MG63 (cell line): ENCODE measurements around the gene GAPDHS. TPM values are rescaled to one million over a fixed set of nuclear protein-coding genes. Genes with fewer than 3 reads are reported as not detected.

Experiments used
- DNase-seq: peaks from one replicate; pipeline ENCODE4 v3.0.0-alpha.2; 2020
- H3K27me3 ChIP-seq: fragments of 250-450 bp; sonication (Bioruptor Pico); 2 replicates; pipeline ENCODE4 v1.5.1; 2020; ENCODE audit warnings: mild to moderate bottlenecking, moderate library complexity
- H3K36me3 ChIP-seq: fragments of 250-450 bp; sonication (Bioruptor Pico); 2 replicates; pipeline ENCODE4 v1.5.1; 2020; ENCODE audit warnings: mild to moderate bottlenecking, moderate library complexity
- H3K4me3 ChIP-seq: fragments of 250-450 bp; sonication (Bioruptor Pico); 2 replicates; pipeline ENCODE4 v1.5.1; 2020; ENCODE audit warnings: mild to moderate bottlenecking, moderate library complexity
- H3K9me3 ChIP-seq: fragments of 250-450 bp; sonication (Bioruptor Pico); 2 replicates; pipeline ENCODE4 v1.5.1; 2020; ENCODE audit warnings: mild to moderate bottlenecking, moderate library complexity
- total RNA-seq: library from RNA; depleted of rRNA; stranded (reverse); fragments of >200 nt; shearing (Covaris generic); gene quantifications from 2 replicates; pipeline ENCODE4 v1.2.3, GENCODE V29; 2014; ENCODE audit warnings: low replicate concordance; rRNA removed

The GAPDHS gene
- total RNA-seq, 1 experiment from 2014 or later: not detected

GRCh38 chr19:35585848-35586247, 52.6 kb downstream of the GAPDHS start, which contains the start of gene PMIS2:
TSS of gene PMIS2 (plus strand) at chr19:35586173. CDS start at chr19:35586260, 87 bp downstream.
- no peaks in the 10 kb centered on the region for H3K36me3 ChIP-seq
- H3K4me3 ChIP-seq: no peak within 1 kb of the TSS
- peak; percentile 32 for DNase-seq
- peaks cover 5% of the 10 kb centered on the region; the same call in 1 of the 2 replicates for H3K9me3 ChIP-seq
- H3K27me3 ChIP-seq: peaks cover 20% of the 10 kb centered on the region

GRCh38 chr19:35587321-35587720, 54.1 kb downstream of the GAPDHS start:
- Histone ChIP-seq H3K9me3 (peaks cover 5% of the 10 kb centered on the region), H3K27me3 (peaks cover 20% of the 10 kb centered on the region), H3K4me3 (no peak overlapping the region), H3K36me3 (no peaks in the 10 kb centered on the region)
- DNase-seq: no peak

- no peak for DNase-seq
- peaks cover 3% of the 10 kb centered on the region for H3K9me3 ChIP-seq
- no peaks in the 10 kb centered on the region for H3K36me3 ChIP-seq
- H3K27me3 ChIP-seq: no peaks in the 10 kb centered on the region; the same call in none of the 2 replicates
- no peak overlapping the region for H3K4me3 ChIP-seq
These were observed 57.6 kb downstream of the GAPDHS start for GRCh38 chr19:35590875-35591274.

- peaks cover 2% of the 10 kb centered on the region; the same call in 1 of the 2 replicates for H3K9me3 ChIP-seq
- DNase-seq: no peak
- H3K27me3 ChIP-seq: no peaks in the 10 kb centered on the region; the same call in 1 of the 2 replicates
- no peaks in the 10 kb centered on the region for H3K36me3 ChIP-seq
- no peak overlapping the region for H3K4me3 ChIP-seq
These were observed 59.0 kb downstream of the GAPDHS start for GRCh38 chr19:35592226-35592625.

Other genes starting within 250 kb of the GAPDHS start
- gene MAG, start 241.3 kb upstream of the GAPDHS start, total RNA-seq: not detected in 2 replicates
- gene CD22, start 204.3 kb upstream of the GAPDHS start, total RNA-seq: not detected in 2 replicates
- gene FFAR1, start 185.6 kb upstream of the GAPDHS start, total RNA-seq: not detected in 2 replicates
- gene FFAR3, start 175.0 kb upstream of the GAPDHS start, total RNA-seq: not detected in 2 replicates
- gene GPR42, start 162.4 kb upstream of the GAPDHS start, total RNA-seq: not detected in 2 replicates
- gene FFAR2, start 85.2 kb upstream of the GAPDHS start, total RNA-seq: not detected in 2 replicates
- not detected in 2 replicates for gene KRTDAP, start 43.0 kb upstream of the GAPDHS start, total RNA-seq
- not detected in 2 replicates for gene DMKN, start 19.8 kb upstream of the GAPDHS start, total RNA-seq
- 0.30 TPM in 1 of 2 replicates, not detected in the other for gene SBSN, start 5.1 kb upstream of the GAPDHS start, total RNA-seq
- 180 and 203 TPM in 2 replicates for gene TMEM147, start 12.2 kb downstream of the GAPDHS start, total RNA-seq
- gene ATP4A, start 30.2 kb downstream of the GAPDHS start, total RNA-seq: not detected in 2 replicates
- not detected in 2 replicates for gene PMIS2, start 52.7 kb downstream of the GAPDHS start, total RNA-seq
- 12.8 and 18.2 TPM in 2 replicates for gene HAUS5, start 79.3 kb downstream of the GAPDHS start, total RNA-seq
- gene RBM42, start 95.6 kb downstream of the GAPDHS start, total RNA-seq: 103 and 144 TPM in 2 replicates
- gene ETV2, start 108.3 kb downstream of the GAPDHS start, total RNA-seq: not detected in 2 replicates
- 377 and 417 TPM in 2 replicates for gene COX6B1, start 114.9 kb downstream of the GAPDHS start, total RNA-seq
- not detected in 2 replicates for gene UPK1A, start 133.1 kb downstream of the GAPDHS start, total RNA-seq
- not detected in 2 replicates for gene ZBTB32, start 171.1 kb downstream of the GAPDHS start, total RNA-seq
- gene KMT2B, start 184.5 kb downstream of the GAPDHS start, total RNA-seq: 2.3 and 6.0 TPM in 2 replicates
- 0.27 and 2.4 TPM in 2 replicates for gene IGFLR1, start 209.0 kb downstream of the GAPDHS start, total RNA-seq
- gene U2AF1L4, start 212.0 kb downstream of the GAPDHS start, total RNA-seq: 16.3 and 19.8 TPM in 2 replicates
- gene PSENEN, start 212.2 kb downstream of the GAPDHS start, total RNA-seq: 37.6 and 76.2 TPM in 2 replicates
- gene LIN37, start 215.1 kb downstream of the GAPDHS start, total RNA-seq: 2.4 and 4.1 TPM in 2 replicates
- gene HSPB6, start 223.6 kb downstream of the GAPDHS start, total RNA-seq: not detected in 2 replicates
- gene PROSER3, start 224.7 kb downstream of the GAPDHS start, total RNA-seq: 0.47 and 8.9 TPM in 2 replicates
- gene ARHGAP33, start 242.1 kb downstream of the GAPDHS start, total RNA-seq: 0.42 and 1.6 TPM in 2 replicates